ENCODE measurements around the gene TPP1. TPM values are rescaled to one million over a fixed set of nuclear protein-coding genes. Genes with fewer than 3 reads are reported as not detected.

TPP1 gene
- total and polyA plus RNA-seq, 9 of the 15 experiments (the other 6 are each of a cell fraction or from before 2014, with no cell fraction given): 7.5 to 75.8 (median 15.7) TPM

- Histone ChIP-seq H3K27me3 (ENCODE audit: control insufficient read depth in 2 of 2, insufficient read depth in 2 of 2, low read length in 2 of 2) (no peaks in the 10 kb centered on the region), H3K4me1 (replicated peaks in 1 of 2; ENCODE audit: control insufficient read depth in 2 of 2, insufficient read depth in 2 of 2, low read length in 2 of 2) (peaks cover 17 to 29% of the 10 kb centered on the region in 2 experiments), H2AFZ (ENCODE audit: low read depth, low read length) (no peak overlapping the region), H4K20me1 (replicated peaks; ENCODE audit: control insufficient read depth, insufficient read depth, low read length) (no peaks in the 10 kb centered on the region), H3K27ac (ENCODE audit: extremely low read depth, low read depth, low read length) (no peak overlapping the region), H3K79me2 (ENCODE audit: control insufficient read depth, insufficient read depth, low read length) (peaks cover 29% of the 10 kb centered on the region), H3K9me1 (ENCODE audit: control insufficient read depth, insufficient read depth, low read length) (no peaks in the 10 kb centered on the region), H3K9ac (ENCODE audit: insufficient read depth in 1 of 2, low read depth in 2 of 2, low read length in 2 of 2) (no peak overlapping the region), H3K36me3 (ENCODE audit: control insufficient read depth, insufficient read depth, low read length) (peaks cover 42% of the 10 kb centered on the region), H3K9me3 (replicated peaks; ENCODE audit: control insufficient read depth, insufficient read depth, low read depth, low read length) (no peaks in the 10 kb centered on the region), H3K4me2 (ENCODE audit: insufficient read depth, low read length) (no peak overlapping the region), H3K4me3 (no peak overlapping the region)
- POLR2A ChIA-PET: interaction anchor here (0.7 kb wide), 1 partner anchor 133 kb away, joined by 4 read pairs; the partner anchor contains the start of genes ARFIP2 and TIMM10B
- in situ Hi-C loops (cut with MboI): no loop called here
- ATAC-seq (no peak), FAIRE-seq (no peak), DNase-seq (ENCODE audit: extremely low read depth in 1 of 4, low spot score in 3 of 4) (no peak)
- CTCF ChIA-PET (ENCODE audit: low intra/inter-chr PET ratio): no interaction called here
- TF ChIP-seq ATF3 (IDR thresholded peaks at IDR 0.05): no peak
- TF ChIP-seq ATF3 (CRISPR knock-in tag; conservative IDR thresholded peaks at IDR 0.05): no peak
- TF ChIP-seq ZEB2 (IDR thresholded peaks at IDR 0.05): no peak
- TF ChIP-seq FOXJ3 (CRISPR knock-in tag; IDR thresholded peaks at IDR 0.05): no peak
- TF ChIP-seq ZNF41 (CRISPR knock-in tag; conservative IDR thresholded peaks at IDR 0.05): no peak
- TF ChIP-seq HDGF (IDR thresholded peaks at IDR 0.05): no peak
- TF ChIP-seq MYBL2 (IDR thresholded peaks at IDR 0.05; ENCODE audit: low read depth): no peak
- no peak for TF ChIP-seq MYBL2 (CRISPR knock-in tag; IDR thresholded peaks at IDR 0.05; ENCODE audit: borderline replicate concordance)
- TF ChIP-seq RFX7 (CRISPR knock-in tag; IDR thresholded peaks at IDR 0.05): no peak
- no peak for TF ChIP-seq ZNF217 (CRISPR knock-in tag; IDR thresholded peaks at IDR 0.05)
- intact Hi-C loops (cut with micrococcal nuclease): no loop called here
- BruUV-seq (replicated peaks): no TSS peak
- 33% methylated on average over 2 of the region's 2 CpGs for WGBS (ENCODE audit: insufficient coverage, low coverage, missing lambda C conversion rate)
These were observed 4.8 kb downstream of the TPP1 start for GRCh38 chr11:6614446-6614845.

Data from K562 (cell line).